ENCODE data around the gene SPA17. TPM values are rescaled to one million over a fixed set of nuclear protein-coding genes. Genes with fewer than 3 reads are reported as not detected.

Gene SPA17
- total and polyA plus RNA-seq, 2 of the 4 experiments (the other 2 are of a cell fraction), result 9.9 to 10.6 TPM

DNA sequence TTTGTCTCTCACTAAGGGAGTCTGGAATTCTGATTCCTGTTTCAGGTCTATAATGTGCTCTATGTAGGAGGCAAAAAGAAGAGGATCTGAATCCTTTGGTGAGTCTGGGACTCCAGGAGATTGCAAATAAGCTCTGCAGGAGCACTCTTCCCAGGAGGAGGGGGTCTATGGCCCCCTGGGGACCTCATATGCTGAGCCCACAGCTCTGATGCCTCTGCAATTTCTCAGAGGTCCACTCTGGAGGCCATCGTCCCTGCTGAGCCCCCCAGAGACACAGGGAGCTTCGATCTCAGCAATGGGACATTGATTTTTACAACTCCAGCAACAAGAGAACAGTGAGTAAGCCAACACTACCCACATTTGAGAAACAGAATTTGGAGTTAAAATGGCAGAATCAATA lies 45.8 kb downstream of the SPA17 start:
- no peak overlapping the region for H3K56ac ChIP-seq (ENCODE audit: extremely low read depth, insufficient read depth, low read length)
- H2BK20ac ChIP-seq (ENCODE audit: low read depth, low read length), result no peak overlapping the region
- H4K20me1 ChIP-seq (ENCODE audit: insufficient read depth, low read length), result no peaks in the 10 kb centered on the region
- H2AK9ac ChIP-seq (replicated peaks; ENCODE audit: low read depth, low read length, poor library complexity), result no peak overlapping the region
- WGBS, 2 experiments (ENCODE audit: extremely low coverage in 2 of 2, insufficient read length in 1 of 2), result no CpG with 5 or more reads among the region's 2 CpGs
- ChIA-PET POLR2A (ENCODE audit: unreplicated experiment) (no interaction called here), CTCF (no interaction called here)
- no peak for ATAC-seq (ENCODE audit: low read depth)
- H2BK120ac ChIP-seq (ENCODE audit: low read depth, low read length), result no peak overlapping the region
- H3K4me2 ChIP-seq (ENCODE audit: low read depth, low read length), result no peak overlapping the region
- no peak overlapping the region for H3K4me3 ChIP-seq (ENCODE audit: insufficient read depth, low read depth, low read length)
- H3K79me1 ChIP-seq (ENCODE audit: low read depth in 1 of 2, low read length in 2 of 2), result no peaks in the 10 kb centered on the region
- no peak overlapping the region for H4K8ac ChIP-seq (ENCODE audit: low read depth in 2 of 2, low read length in 2 of 2)
- no peak for DNase-seq
- no TSS peak for BruUV-seq (replicated peaks)
- in situ Hi-C loops (cut with MboI; ENCODE audit: low sequenced_read_pairs) (no loop called here), dilution Hi-C loops (cut with HindIII; ENCODE audit: low sequenced_read_pairs, unreplicated experiment) (no loop called here), intact Hi-C loops (cut with micrococcal nuclease) (loop anchor here (5.0 kb wide), 1 partner anchor 42 kb away; no protein-coding TSS in a partner anchor)
- TF ChIP-seq RFX5 (IDR thresholded peaks at IDR 0.05; ENCODE audit: low read depth, low read length) (no peak), CEBPB (IDR thresholded peaks at IDR 0.05; ENCODE audit: low read depth, low read length) (no peak), MXI1 (IDR thresholded peaks at IDR 0.05; ENCODE audit: borderline replicate concordance, low read depth, low read length) (no peak), FOS (IDR thresholded peaks at IDR 0.05; ENCODE audit: low read depth, low read length) (no peak), RCOR1 (IDR thresholded peaks at IDR 0.05; ENCODE audit: insufficient replicate concordance, low read length) (no peak), RAD21 (IDR thresholded peaks at IDR 0.05; ENCODE audit: low read length) (no peak), SMC3 (IDR thresholded peaks at IDR 0.05; ENCODE audit: low read depth, low read length) (no peak), BHLHE40 (IDR thresholded peaks at IDR 0.05; ENCODE audit: low read depth, low read length) (no peak), MAZ (IDR thresholded peaks at IDR 0.05; ENCODE audit: borderline replicate concordance, low read depth, low read length) (no peak), CHD1 (IDR thresholded peaks at IDR 0.05; ENCODE audit: low read depth, low read length) (no peak), MAFK (IDR thresholded peaks at IDR 0.05; ENCODE audit: low read depth, low read length) (no peak), NFE2L2 (IDR thresholded peaks at IDR 0.05; ENCODE audit: low read depth, low read length) (no peak), POLR2A (IDR thresholded peaks at IDR 0.05; ENCODE audit: low read depth, low read length) (no peak)
- TF ChIP-seq, protein P1, sequence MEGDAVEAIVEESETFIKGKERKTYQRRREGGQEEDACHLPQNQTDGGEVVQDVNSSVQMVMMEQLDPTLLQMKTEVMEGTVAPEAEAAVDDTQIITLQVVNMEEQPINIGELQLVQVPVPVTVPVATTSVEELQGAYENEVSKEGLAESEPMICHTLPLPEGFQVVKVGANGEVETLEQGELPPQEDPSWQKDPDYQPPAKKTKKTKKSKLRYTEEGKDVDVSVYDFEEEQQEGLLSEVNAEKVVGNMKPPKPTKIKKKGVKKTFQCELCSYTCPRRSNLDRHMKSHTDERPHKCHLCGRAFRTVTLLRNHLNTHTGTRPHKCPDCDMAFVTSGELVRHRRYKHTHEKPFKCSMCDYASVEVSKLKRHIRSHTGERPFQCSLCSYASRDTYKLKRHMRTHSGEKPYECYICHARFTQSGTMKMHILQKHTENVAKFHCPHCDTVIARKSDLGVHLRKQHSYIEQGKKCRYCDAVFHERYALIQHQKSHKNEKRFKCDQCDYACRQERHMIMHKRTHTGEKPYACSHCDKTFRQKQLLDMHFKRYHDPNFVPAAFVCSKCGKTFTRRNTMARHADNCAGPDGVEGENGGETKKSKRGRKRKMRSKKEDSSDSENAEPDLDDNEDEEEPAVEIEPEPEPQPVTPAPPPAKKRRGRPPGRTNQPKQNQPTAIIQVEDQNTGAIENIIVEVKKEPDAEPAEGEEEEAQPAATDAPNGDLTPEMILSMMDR (conservative IDR thresholded peaks at IDR 0.05; ENCODE audit: low read depth, low read length), result no peak
- TF ChIP-seq, protein P2, sequence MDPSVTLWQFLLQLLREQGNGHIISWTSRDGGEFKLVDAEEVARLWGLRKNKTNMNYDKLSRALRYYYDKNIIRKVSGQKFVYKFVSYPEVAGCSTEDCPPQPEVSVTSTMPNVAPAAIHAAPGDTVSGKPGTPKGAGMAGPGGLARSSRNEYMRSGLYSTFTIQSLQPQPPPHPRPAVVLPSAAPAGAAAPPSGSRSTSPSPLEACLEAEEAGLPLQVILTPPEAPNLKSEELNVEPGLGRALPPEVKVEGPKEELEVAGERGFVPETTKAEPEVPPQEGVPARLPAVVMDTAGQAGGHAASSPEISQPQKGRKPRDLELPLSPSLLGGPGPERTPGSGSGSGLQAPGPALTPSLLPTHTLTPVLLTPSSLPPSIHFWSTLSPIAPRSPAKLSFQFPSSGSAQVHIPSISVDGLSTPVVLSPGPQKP (IDR thresholded peaks at IDR 0.05; ENCODE audit: borderline replicate concordance, low read depth, low read length), result no peak
- TF ChIP-seq, protein P3, sequence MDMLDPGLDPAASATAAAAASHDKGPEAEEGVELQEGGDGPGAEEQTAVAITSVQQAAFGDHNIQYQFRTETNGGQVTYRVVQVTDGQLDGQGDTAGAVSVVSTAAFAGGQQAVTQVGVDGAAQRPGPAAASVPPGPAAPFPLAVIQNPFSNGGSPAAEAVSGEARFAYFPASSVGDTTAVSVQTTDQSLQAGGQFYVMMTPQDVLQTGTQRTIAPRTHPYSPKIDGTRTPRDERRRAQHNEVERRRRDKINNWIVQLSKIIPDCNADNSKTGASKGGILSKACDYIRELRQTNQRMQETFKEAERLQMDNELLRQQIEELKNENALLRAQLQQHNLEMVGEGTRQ (IDR thresholded peaks at IDR 0.05; ENCODE audit: low read depth, low read length), result no peak
- H4K5ac ChIP-seq (ENCODE audit: low read depth, low read length), result no peak overlapping the region
- H3K4me1 ChIP-seq (ENCODE audit: control insufficient read depth, insufficient read depth, low read length), result peaks cover 3% of the 10 kb centered on the region
- no peak overlapping the region for H2BK15ac ChIP-seq (ENCODE audit: low read depth, low read length)
- H3K18ac ChIP-seq (ENCODE audit: low read depth, low read length), result no peak overlapping the region
- no peaks in the 10 kb centered on the region for H3K9me3 ChIP-seq (ENCODE audit: control insufficient read depth, insufficient read depth, low read length)
- no peaks in the 10 kb centered on the region for H3K9me1 ChIP-seq (ENCODE audit: insufficient read depth, low read length)
- no peak overlapping the region for H3K27ac ChIP-seq (ENCODE audit: insufficient read depth, low read length)
- H3K36me3 ChIP-seq (ENCODE audit: control insufficient read depth, insufficient read depth, low read length), result no peaks in the 10 kb centered on the region
- no peak overlapping the region for H3K23ac ChIP-seq (ENCODE audit: low read depth, low read length)
- H3K9ac ChIP-seq (ENCODE audit: low read depth, low read length), result no peak overlapping the region
- H2AK5ac ChIP-seq (ENCODE audit: low read depth, low read length), result no peak overlapping the region
- H4K91ac ChIP-seq (ENCODE audit: insufficient read depth, low read depth, low read length), result no peak overlapping the region
- H2BK5ac ChIP-seq (ENCODE audit: low read depth, low read length, poor library complexity, severe bottlenecking), result no peak overlapping the region
- no peak overlapping the region for H3K14ac ChIP-seq (replicated peaks; ENCODE audit: low read depth, low read length)
- no peak overlapping the region for H3K4ac ChIP-seq (ENCODE audit: low read depth, low read length)
- no peak overlapping the region for H2AFZ ChIP-seq (replicated peaks; ENCODE audit: low read length, poor library complexity)
- H3K27me3 ChIP-seq (ENCODE audit: control insufficient read depth, insufficient read depth, low read length), result peaks cover 38% of the 10 kb centered on the region
